GM12872 (cell line): ENCODE measurements around the gene IGSF22.

Experiments
- TF ChIP-seq, protein P1 (sequence below): IDR thresholded peaks from 3 replicates; pipeline ENCODE4 v1.5.1; 2011; ENCODE audit warnings: low read depth, mild to moderate bottlenecking, low read length, moderate library complexity; ENCODE audit not compliant: insufficient read depth

IGSF22 gene

DNA sequence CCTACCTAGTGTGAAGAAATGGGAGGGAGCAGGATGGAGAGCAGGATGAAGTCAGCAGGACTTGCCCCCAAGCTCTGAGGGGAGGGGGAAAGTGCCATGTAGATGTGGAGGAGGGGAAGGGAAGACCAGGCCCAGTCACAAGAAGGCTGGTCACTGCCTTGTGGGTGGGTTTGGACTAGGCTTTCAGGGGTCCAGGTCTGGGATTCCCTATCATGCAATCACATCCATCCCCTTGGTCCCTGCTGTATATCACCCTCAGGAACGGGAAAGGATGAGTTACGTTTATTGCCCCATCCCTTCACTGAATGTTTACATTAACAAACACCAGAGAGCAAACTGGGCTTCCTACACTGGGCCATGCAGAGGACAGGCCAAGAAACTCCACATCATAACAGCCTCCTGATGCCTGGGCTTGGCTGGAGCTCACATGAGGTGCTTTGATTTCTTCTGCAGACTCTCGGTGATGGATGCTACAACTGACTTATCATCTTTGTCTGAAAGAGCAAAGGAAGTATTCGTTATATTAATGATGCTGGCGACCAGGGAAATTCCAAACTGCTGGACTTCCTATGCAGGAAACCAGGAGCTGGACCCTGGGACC lies 21.8 kb downstream of the IGSF22 start:
- TF ChIP-seq, protein P1, sequence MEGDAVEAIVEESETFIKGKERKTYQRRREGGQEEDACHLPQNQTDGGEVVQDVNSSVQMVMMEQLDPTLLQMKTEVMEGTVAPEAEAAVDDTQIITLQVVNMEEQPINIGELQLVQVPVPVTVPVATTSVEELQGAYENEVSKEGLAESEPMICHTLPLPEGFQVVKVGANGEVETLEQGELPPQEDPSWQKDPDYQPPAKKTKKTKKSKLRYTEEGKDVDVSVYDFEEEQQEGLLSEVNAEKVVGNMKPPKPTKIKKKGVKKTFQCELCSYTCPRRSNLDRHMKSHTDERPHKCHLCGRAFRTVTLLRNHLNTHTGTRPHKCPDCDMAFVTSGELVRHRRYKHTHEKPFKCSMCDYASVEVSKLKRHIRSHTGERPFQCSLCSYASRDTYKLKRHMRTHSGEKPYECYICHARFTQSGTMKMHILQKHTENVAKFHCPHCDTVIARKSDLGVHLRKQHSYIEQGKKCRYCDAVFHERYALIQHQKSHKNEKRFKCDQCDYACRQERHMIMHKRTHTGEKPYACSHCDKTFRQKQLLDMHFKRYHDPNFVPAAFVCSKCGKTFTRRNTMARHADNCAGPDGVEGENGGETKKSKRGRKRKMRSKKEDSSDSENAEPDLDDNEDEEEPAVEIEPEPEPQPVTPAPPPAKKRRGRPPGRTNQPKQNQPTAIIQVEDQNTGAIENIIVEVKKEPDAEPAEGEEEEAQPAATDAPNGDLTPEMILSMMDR = no peak

DNA sequence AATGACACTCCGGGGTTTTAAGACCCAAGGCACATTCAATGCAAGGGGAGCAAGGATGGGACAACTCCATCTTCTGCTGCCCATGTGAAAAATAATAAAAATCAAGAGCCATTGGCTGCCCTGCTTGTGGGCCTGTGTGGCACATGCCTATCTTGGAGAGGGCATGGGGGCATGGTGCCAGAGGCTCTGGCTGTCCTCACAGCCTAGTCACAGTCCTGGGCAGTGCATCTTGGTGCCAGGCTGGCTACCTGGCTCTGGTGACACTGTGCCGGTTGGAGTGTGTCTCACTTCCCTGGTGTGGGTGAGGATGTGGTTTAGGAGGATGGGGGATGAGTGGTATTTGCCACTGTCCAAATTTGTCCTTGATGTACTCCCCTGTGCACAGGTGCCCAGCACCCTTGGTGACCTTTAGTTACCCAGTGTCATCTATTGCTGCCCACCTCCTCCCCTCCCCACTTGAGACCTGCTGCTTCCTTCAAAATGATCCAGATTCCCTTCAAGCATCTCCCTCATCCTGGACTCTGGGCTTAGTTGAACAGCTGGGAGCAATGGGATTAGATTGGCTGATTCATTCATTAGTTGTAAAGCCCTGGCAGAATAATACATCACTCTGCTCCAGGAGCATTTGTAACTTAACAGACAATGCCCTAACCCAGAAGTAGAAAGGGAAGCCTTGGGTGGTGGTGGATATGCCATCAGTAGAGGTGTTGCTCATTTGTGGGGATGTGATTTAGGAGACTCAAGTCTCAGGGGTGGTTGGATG lies 22.8 kb downstream of the IGSF22 start:
- TF ChIP-seq, protein P1 = no peak

DNA sequence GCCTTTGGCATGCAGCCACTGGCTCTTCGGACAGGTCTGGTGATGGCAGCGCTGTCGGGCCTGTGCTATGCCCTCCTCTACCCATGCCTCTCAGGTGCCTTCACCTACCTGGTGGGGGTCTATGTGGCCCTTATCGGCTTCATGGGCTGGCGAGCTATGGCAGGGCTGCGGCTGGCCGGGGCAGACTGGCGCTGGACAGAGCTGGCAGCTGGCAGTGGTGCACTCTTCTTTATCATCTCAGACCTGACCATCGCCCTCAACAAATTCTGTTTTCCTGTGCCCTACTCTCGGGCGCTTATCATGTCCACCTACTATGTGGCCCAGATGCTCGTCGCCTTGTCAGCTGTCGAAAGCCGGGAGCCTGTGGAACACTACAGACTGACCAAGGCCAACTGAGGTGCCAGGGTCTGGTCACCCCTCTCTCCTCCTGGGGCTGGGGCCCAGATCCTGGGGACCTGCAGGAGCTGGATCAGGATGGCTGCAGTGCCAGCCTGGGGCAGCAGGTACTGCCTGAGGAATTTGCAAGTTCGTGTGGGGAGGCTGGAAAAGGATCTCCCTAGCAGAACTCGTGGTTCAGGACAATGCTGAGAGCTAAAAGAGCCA lies 24.3 kb downstream of the IGSF22 start:
- TF ChIP-seq, protein P1 = no peak

DNA sequence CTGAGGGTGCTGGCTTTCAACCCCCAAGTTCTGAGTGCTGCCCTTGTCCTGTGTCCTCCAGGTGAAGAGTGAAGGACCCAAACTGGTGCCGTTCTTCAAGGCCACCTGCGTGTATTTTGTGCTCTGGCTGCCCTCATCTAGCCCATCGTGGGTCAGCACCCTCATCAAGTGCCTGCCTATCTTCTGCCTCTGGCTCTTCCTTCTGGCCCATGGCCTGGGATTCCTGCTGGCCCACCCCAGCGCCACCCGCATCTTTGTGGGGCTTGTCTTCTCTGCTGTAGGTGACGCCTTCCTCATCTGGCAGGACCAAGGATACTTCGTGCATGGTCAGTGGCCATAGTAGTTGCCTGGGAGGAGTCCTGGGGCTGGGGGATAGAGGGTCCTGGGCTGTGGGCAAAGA lies 25.1 kb downstream of the IGSF22 start:
- TF ChIP-seq, protein P1 = no peak

DNA sequence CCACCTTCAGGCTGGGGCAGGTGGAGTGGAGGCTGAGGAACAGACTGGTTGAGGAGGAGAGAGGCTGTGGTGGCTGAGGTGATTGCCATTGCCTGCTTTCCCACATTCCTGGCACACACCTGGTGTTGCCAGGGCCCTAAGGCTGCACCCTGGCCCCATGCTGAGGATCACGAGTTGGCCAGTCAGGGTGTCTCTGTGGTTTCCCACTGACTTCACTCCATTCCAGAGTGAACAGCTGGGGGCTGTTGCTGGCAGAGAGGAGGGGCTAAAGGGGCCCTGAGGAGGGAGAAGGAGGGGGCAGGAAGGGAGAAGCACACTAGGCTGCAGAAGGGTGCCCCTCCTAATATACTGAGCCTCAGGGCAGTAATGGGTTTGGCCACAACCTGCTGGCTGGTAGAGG lies 25.6 kb downstream of the IGSF22 start:
- TF ChIP-seq, protein P1 = no peak

DNA sequence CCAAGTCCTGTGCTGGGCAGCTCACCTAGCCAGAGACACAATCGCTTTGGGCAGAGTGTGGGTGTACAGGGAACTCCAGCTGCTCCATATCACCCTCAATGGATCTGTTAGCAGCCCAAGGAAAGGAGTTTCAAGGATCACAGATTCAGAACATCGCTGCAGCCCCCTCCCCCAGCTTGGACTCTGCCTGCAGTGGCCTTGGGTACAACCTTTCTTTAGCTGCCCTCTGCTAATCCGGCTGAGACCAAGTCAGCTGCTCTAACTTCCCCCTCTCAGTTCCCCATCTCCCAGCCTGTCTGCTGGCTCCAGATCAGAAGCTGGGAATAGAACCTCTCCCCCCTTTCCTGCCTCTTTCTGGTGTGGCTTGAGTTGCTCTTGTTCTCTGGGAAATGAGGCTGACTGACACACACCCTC lies 26.1 kb downstream of the IGSF22 start:
- TF ChIP-seq, protein P1 = no peak

DNA sequence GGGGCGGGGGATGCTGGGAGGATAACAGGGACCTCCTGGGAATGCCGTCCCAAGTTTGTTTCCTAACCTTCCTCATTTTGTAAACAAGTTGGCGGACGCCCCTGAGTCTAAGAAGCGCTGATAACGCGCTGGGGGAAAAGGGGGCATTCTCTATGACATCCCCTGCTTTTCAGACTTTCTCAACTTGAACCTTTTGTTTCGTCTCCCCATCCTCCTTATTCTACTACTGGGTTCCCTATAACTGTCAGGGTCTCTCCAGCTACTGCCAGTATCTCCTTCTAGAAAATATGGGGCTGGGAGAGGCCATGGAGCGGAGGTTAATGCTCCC lies 26.8 kb downstream of the IGSF22 start:
- TF ChIP-seq, protein P1 = no peak
